Left renal cortex interstitium (tissue), 4 donors: ENCODE measurements around the gene TCF12. TPM values are rescaled to one million over a fixed set of nuclear protein-coding genes. Genes with fewer than 3 reads are reported as not detected.
"Not testable (repeated sequence)": the region's sequence is repeated elsewhere in the genome, so short reads cannot be mapped to it uniquely, and the experiment has no call there.

ENCODE experiments used
- DNase-seq, 4 donors: peaks; one replicate each; pipeline ENCODE4 v3.0.0-alpha.2; 2013; ENCODE audit warnings: low read depth in 4 of 4, low spot score in 2 of 4, missing footprints in 1 of 4
- polyA plus RNA-seq, 4 donors: library from polyadenylated mRNA; unstranded; fragments of 120-200 nt; gene quantifications; one replicate each; pipeline ENCODE4 v1.2.1, GENCODE V29; 2013; ENCODE audit not compliant: insufficient read length in 4 of 4

The TCF12 gene
- polyA plus RNA-seq, 4 donors = 153 to 190 (median 164) TPM

- no peak for DNase-seq
Measured at GRCh38 chr15:56913670-56914069, 4.8 kb upstream of the TCF12 start.

- DNase-seq = no peak
Measured at GRCh38 chr15:56915888-56916287, 2.6 kb upstream of the TCF12 start.

DNA sequence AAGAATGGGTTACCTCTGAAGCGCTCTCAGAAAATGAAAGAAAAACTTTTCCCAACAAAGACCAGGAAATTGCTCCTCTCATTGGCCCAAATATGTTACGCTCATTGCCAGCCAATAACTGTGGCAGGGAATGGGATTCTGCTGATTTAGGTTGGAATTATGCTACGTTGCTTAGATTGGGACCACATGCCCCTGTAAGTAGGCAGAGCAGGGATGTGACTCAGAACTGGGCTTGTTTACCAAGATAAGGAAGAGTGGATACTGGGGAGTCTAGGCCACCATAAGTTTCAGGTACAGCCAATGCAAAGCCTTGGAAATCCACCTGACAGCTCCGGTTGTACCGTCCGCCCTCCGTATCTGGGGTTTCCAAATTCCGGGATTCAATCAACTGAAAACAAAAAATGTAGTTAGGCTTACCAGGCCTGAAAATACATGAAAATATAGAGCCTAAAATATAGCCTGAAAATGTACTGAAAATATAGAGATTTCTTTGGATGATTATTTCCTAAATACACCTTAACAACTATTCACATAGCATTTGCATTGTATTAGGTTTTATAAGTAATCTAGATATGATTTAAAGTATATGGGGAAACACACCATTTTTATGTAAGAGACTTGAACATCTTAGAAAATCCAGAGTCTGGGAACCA is 1.5 kb upstream of the TCF12 start:
- DNase-seq = no peak

- DNase-seq = peak in 2 of 4 donors; percentile 28 to 53
Measured at GRCh38 chr15:56917652-56918045, 795 bp upstream of the TCF12 start.

GRCh38 chr15:56919031-56919608 is 676 bp downstream of the TCF12 start:
- peak; percentile 24 to 40 (median 33) for DNase-seq

DNA sequence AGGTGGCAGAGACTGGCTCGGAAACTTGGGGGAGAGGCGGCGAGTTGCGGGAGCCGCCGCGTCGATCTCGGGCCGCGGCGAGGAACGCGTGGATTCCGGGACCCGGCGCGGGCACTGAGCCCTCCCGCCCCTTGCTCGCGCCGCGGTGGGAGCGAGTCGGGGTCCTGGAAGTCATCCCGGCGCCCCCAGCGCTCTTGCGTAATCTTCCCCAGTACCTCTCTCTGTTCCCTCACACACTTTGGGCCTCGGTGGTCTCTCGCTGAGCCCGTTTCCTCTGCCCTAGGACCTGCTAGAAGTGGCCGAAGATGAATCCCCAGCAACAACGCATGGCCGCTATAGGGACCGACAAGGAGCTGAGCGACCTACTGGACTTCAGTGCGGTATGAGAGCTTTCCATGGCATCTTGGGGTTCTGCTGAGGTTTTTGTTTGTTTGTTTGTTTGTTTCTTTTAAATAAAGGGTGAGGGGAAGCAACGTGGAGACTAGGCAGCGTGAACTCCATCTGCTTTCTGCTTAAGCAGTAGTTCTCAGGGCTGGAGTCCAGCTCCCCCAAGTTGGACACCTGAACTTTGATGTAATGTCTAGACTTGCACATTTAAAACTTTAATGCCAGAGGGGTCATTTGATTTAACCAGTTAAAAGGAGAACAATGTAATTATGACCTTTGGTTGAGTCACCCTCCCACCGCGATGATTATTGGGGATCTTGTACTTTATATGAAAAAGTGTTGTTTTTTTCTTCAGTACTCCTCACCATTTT is 1.3 kb downstream of the TCF12 start:
- peak; percentile 24 to 79 (median 47) for DNase-seq

DNA sequence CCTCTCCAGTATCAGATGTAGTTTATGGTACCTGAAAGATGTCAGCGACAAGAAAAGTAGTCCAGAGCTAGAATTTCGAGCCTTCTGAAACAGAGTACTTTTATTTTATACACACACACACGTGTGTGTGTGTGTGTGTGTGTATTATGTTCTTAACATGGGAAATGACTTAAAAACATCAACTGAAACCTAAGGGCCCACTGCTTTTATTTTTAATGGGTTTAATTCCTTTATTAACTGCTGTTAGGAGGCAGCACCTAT is 1.9 kb downstream of the TCF12 start:
- DNase-seq = peak in 1 of 4 donors; percentile 26

- DNase-seq = no peak
Measured at GRCh38 chr15:56923174-56923591, 4.7 kb downstream of the TCF12 start.

DNA sequence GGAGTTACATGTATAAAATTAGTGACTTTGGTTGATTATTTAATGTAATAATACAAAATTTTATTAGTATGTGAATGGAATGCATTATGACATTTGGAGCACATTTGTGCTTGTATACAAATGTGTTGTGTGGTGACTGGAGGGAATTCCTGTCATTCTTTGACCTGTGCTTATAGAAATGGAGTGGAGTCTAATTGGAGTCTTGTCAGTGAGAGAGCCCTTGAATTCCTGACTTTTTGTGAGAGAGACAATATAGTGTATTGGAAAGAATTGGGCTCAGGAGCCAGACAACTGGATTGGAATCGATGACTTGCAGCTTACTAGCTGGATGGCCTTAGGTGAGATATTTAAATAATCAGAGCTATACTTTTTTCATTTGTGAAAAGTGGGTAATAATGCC is 9.4 kb downstream of the TCF12 start:
- no peak for DNase-seq

DNA sequence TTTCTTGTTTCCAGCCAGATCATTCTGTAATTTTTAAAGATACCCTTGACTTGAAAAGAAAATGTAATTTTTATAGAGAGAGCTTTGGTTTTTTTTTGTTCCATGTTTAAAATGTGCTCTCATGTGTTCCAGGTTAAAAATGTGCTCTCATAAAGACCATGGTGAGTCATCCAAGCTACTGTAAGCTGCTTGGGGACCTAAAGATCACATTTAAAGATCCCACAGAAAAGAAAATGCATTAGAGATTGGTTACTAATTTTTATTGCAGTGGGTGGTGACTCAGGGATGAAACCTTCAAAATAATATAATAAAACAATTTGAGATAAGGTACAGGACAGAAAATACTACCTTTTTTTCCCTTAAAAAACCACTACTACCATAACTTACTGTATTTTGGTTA is 11.0 kb downstream of the TCF12 start:
- DNase-seq = no peak

- no peak for DNase-seq
Measured at GRCh38 chr15:56929933-56930332, 11.5 kb downstream of the TCF12 start.

DNA sequence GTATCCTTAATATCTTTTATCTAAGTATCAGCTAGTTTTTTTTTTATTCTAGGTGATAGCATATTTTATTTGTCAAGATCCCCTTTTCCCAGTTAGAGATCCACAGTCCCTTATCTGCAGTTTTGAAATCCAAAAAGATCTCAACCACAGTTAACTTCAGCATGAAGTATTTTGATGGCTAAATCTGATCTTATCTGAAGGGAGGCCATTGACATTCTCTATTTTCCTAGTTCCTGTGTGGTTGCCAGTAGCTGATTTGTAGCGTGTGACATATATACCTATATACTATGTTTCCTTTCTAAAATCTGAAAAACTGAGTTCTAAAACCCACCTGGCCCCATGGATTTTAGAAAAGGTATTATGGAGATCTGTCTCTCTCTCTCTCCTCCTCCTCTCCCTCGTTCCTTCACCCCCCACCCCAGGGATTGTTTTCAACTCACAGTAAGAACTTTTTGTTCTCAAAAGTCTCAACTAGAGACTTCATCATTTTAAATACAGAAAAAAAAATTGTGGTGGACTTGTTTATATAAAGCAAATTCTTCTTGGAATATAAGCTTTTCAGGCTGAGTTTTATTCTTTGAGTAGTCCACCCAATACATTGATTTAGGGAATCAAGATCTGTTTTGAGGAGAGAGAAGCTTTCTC is 12.3 kb downstream of the TCF12 start:
- DNase-seq = no peak

GRCh38 chr15:56931639-56932508 is 13.4 kb downstream of the TCF12 start:
- DNase-seq = no peak

GRCh38 chr15:56932509-56932868 is 14.0 kb downstream of the TCF12 start:
- not testable (repeated sequence) for DNase-seq

DNA sequence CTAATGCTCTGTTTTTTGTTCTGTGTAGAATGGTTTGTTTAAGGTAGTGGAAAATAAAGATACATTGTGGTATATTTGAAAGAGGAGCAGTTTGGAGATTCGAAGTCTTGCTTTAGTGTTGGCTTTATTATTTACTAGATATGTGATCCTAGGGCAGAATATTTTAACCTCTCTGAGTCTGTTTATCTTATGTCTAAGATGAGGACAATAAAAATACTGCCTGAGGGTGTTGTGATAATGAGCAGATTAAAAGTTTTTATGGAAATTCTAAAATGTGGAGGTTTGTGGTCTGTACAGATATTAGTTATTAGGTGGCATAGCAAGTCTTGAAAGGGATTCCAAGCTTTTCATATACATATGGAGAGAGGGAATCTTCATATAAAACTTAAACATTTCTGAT is 15.0 kb downstream of the TCF12 start:
- no peak for DNase-seq

- no peak for DNase-seq
Measured at GRCh38 chr15:56933811-56934210, 15.4 kb downstream of the TCF12 start.

DNA sequence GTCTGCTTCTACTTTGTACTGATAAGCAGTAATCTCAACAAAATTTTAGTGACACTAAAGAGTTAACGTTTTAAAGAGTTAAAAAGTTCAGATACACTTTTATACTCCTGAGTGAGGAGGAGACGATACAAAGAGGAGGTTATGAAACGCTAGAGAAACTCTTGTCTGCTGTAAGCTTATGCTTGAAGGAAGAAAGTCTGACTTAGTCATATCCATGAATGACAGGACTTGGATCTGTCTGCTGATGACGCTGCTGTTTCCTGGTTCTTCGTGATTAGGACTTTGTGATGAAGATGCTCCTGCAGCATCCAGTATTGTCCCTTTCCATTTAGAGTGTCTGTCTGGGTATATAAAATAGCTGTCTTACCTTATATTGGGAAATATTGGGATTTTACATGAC is 15.8 kb downstream of the TCF12 start:
- DNase-seq = no peak

GRCh38 chr15:56936929-56937328 is 18.5 kb downstream of the TCF12 start:
- no peak for DNase-seq

DNA sequence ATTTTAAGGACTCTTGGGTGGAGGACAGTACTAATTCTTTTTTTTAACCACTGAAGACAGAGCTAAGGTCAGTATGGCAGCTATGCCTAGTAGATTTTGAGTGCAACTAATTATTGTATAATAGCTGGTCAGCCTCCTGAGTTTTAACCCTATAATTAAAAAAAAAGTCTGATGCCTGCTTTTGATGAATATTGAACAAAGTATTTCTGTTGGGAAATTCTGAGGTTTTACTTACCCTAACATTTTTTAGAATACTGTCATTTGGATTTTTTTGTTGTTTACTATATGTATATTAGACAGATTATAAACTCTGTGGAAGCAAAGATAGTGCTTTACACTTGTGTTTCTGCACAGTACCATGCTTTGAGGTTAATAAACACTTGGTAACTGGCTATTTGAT is 20.8 kb downstream of the TCF12 start:
- DNase-seq = no peak

DNA sequence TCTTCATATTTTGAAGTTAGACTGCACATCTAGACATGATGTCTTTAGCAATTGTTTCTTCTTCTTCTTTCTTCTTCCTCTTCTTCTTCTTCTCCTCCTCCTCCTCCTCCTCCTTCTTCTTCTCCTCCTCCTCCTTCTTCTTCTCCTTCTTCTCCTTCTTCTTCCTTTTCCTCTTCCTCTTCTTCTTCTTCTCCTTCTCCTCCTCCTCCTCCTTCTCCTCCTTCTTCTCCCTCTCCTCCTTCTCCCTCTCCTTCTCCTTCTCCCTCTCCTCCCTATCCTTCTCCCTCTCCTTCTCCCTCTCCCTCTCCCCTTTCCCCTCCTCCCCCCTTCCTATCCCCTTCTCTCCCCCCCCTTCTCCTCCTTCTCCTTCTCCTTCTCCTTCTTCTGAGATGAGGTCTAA is 21.9 kb downstream of the TCF12 start:
- DNase-seq = no peak

GRCh38 chr15:56942118-56942517 is 23.7 kb downstream of the TCF12 start:
- no peak for DNase-seq
